HepG2 (cell line): ENCODE data around the gene MICALL2. TPM values are rescaled to one million over a fixed set of nuclear protein-coding genes. Genes with fewer than 3 reads are reported as not detected.

Source experiments
- ATAC-seq: fragments of 200-7000 bp; cut with Tn5 transposase; 3 replicates; pipeline ENCODE4 v1.9.1; 2020; ENCODE audit warnings: mild to moderate bottlenecking, moderate library complexity
- BruUV-seq: library from RNA; stranded (reverse); fragments of 400-500 nt; replicated peaks from 2 replicates; lab custom pipeline; 2021; lab: Mats Ljungman, UMichigan
- CTCF ChIA-PET: fragments of 300-600 bp; formaldehyde crosslinking; extraction: SDS; loops from one replicate; lab custom pipeline; 2021; ENCODE audit warnings: low total read pairs, inconsistent platforms, low intra/inter-chr PET ratio; lab: Yijun Ruan, JAX
- POLR2A ChIA-PET: fragments of 350-600 bp; sonication (Branson Sonifier 250); formaldehyde crosslinking; loops from one replicate; lab custom pipeline; 2020; ENCODE audit warnings: antibody characterized with exemption, inconsistent platforms; lab: Yijun Ruan, JAX
- DNase-seq: peaks from one replicate; pipeline ENCODE4 v3.0.0-alpha.2; 2015; ENCODE audit warnings: low spot score
- FAIRE-seq: peaks from 3 replicates; lab custom pipeline; 2011; peaks lifted over from hg19 to GRCh38; lab: Jason Lieb, UNC
- H2AFZ ChIP-seq: one replicate; pipeline ENCODE4 v1.6.1; 2011; ENCODE audit warnings: low read length, inconsistent platforms
- H3K27ac ChIP-seq: fragments of 300-600 bp; 3 replicates; pipeline ENCODE4 v1.8.0; 2011; ENCODE audit warnings: mixed run types, mild to moderate bottlenecking, mixed read lengths, low read length, inconsistent platforms; ENCODE audit not compliant: insufficient read depth; ENCODE audit errors: extremely low read length
- H3K27me3 ChIP-seq, 2 experiments: fragments of 200-600 bp in 1 of 2; 2 replicates in 1 of 2; 3 replicates in 1 of 2; pipeline versions ENCODE4 v1.6.0 to v1.8.0; 2011; ENCODE audit warnings: low read length in 2 of 2, mild to moderate bottlenecking in 2 of 2, moderate library complexity in 2 of 2, inconsistent platforms in 1 of 2; ENCODE audit not compliant: insufficient read depth in 2 of 2, control insufficient read depth in 1 of 2
- H3K36me3 ChIP-seq, 2 experiments: fragments of 200-600 bp in 1 of 2; replicated peaks in 1 of 2; 2 replicates in 1 of 2; 3 replicates in 1 of 2; pipeline versions ENCODE4 v1.5.1 to v1.8.0; 2011; ENCODE audit warnings: low read length in 2 of 2, inconsistent platforms in 1 of 2; ENCODE audit not compliant: insufficient read depth in 2 of 2, control insufficient read depth in 1 of 2
- H3K4me1 ChIP-seq: 2 replicates; pipeline ENCODE4 v1.5.1; 2012; ENCODE audit warnings: low read length, inconsistent platforms; ENCODE audit not compliant: insufficient read depth
- H3K4me2 ChIP-seq: 2 replicates; pipeline ENCODE4 v1.6.0; 2011; ENCODE audit warnings: low read depth, low read length, inconsistent platforms
- H3K4me3 ChIP-seq, 3 experiments: fragments of 200-600 bp in 1 of 3; sonication (generic), shearing (Covaris generic) in 1 of 3; replicated peaks in 1 of 3; 2 replicates each; pipeline ENCODE4 v1.5.1; 2011 to 2016; ENCODE audit warnings: low read length in 3 of 3, inconsistent platforms in 2 of 3, low read depth in 2 of 3, mild to moderate bottlenecking in 2 of 3, control low read depth in 1 of 3, mixed read lengths in 1 of 3; ENCODE audit not compliant: insufficient read depth in 1 of 3
- H3K79me2 ChIP-seq: one replicate; pipeline ENCODE4 v1.6.1; 2011; ENCODE audit warnings: low read length, inconsistent platforms; ENCODE audit not compliant: insufficient read depth
- H3K9ac ChIP-seq: 2 replicates; pipeline ENCODE4 v1.6.0; 2011; ENCODE audit warnings: mild to moderate bottlenecking, low read depth, low read length, inconsistent platforms; ENCODE audit not compliant: insufficient read depth
- H3K9me3 ChIP-seq: 2 replicates; pipeline ENCODE4 v1.5.1; 2012; ENCODE audit warnings: mild to moderate bottlenecking, low read length
- H4K20me1 ChIP-seq: 2 replicates; pipeline ENCODE4 v1.6.0; 2011; ENCODE audit warnings: inconsistent platforms, mild to moderate bottlenecking, low read length, moderate library complexity; ENCODE audit not compliant: insufficient read depth
- AKAP8 ChIP-seq: sonication (generic); formaldehyde crosslinking; IDR thresholded peaks from 2 replicates; pipeline ENCODE4 v1.5.1; 2020; ENCODE audit warnings: mild to moderate bottlenecking, missing genetic modification reagents
- GATA4 ChIP-seq: sonication (generic); IDR thresholded peaks from 2 replicates; pipeline ENCODE4 v1.6.1; 2016; ENCODE audit warnings: antibody characterized with exemption, low read depth, borderline replicate concordance
- LCORL ChIP-seq, 2 experiments: fragments of 450-650 bp in 1 of 2; sonication (generic) in 1 of 2; formaldehyde crosslinking in 1 of 2; IDR thresholded peaks; 2 replicates each; pipeline versions ENCODE4 v1.5.0 to v1.6.1; 2017 to 2020; ENCODE audit warnings: antibody characterized with exemption in 1 of 2, missing genetic modification reagents in 1 of 2
- MAFK ChIP-seq, 2 experiments: IDR thresholded peaks in 1 of 2; conservative IDR thresholded peaks in 1 of 2; 2 replicates each; pipeline ENCODE4 v1.6.1; 2011; ENCODE audit warnings: improper control_type of control experiment in 2 of 2, low read length in 2 of 2
- PHF5A ChIP-seq: IDR thresholded peaks from one replicate; pipeline ENCODE4 v1.6.1; 2018; ENCODE audit warnings: low read depth, missing genetic modification reagents; ENCODE audit not compliant: unreplicated experiment
- REST ChIP-seq, 2 experiments: IDR thresholded peaks; 2 replicates each; pipeline ENCODE4 v1.6.1; 2011 to 2012; ENCODE audit warnings: low read length in 2 of 2, borderline replicate concordance in 1 of 2, low read depth in 1 of 2, mild to moderate bottlenecking in 1 of 2, moderate library complexity in 1 of 2
- ZNF18 ChIP-seq: sonication (generic); formaldehyde crosslinking; IDR thresholded peaks from 2 replicates; pipeline ENCODE4 v1.8.0; 2022; ENCODE audit warnings: mild to moderate bottlenecking, missing genetic modification reagents; ENCODE audit not compliant: insufficient replicate concordance
- WGBS: methylation state at CpG from one replicate; pipeline ENCODE4 v1.1.6; 2017; ENCODE audit warnings: low lambda C conversion rate; 5-methylcytosine and 5-hydroxymethylcytosine counted together
- in situ Hi-C: cut with HindIII; loops from 2 replicates; pipeline ENCODE4 v1.10.0; 2017; ENCODE audit warnings: low pct_unique_long_range_greater_than_20kb; ENCODE audit not compliant: extremely low pct_ligation_motif_present
- intact Hi-C: fragments of 100-400 bp; cut with micrococcal nuclease; formaldehyde crosslinking; loops from one replicate; pipeline ENCODE4 v1.10.0; 2022; ENCODE audit not compliant: unreplicated experiment
- polyA plus RNA-seq, 8 experiments: library from polyadenylated mRNA; depleted of rRNA in 3 of 8; stranded (reverse) in 7 of 8; unstranded in 1 of 8; fragments of >200 nt; fragmentation: Illumina TruSeq in 4 of 8; extraction: Trizol in 4 of 8; gene quantifications; 2 replicates each; pipeline versions ENCODE4 v1.2.1 to v1.2.3, GENCODE V29; 2011 to 2016; ENCODE audit warnings: low read depth in 4 of 8, missing spikeins in 1 of 8, mixed read lengths in 1 of 8; ENCODE audit not compliant: insufficient read depth in 1 of 8
- total RNA-seq, 5 experiments: library from RNA; depleted of rRNA; stranded (reverse); fragments of >200 nt; fragmentation: Illumina TruSeq; extraction: Trizol; gene quantifications; 2 replicates each; pipeline ENCODE4 v1.2.3, GENCODE V29; 2016; ENCODE audit warnings: low read depth in 1 of 5
- TF ChIP-seq, protein P1 (sequence below): sonication (generic); formaldehyde crosslinking; conservative IDR thresholded peaks from 2 replicates; pipeline ENCODE4 v1.5.0; 2020; ENCODE audit warnings: missing genetic modification reagents
- TF ChIP-seq, protein P2 (sequence below): sonication (generic); formaldehyde crosslinking; IDR thresholded peaks from 2 replicates; pipeline ENCODE4 v1.5.1; 2020; ENCODE audit warnings: mild to moderate bottlenecking, missing genetic modification reagents, moderate library complexity
- TF ChIP-seq, protein P3 (sequence below): sonication (generic); formaldehyde crosslinking; IDR thresholded peaks from 2 replicates; pipeline ENCODE4 v1.4.0; 2020; ENCODE audit warnings: missing genetic modification reagents

Gene MICALL2
- total and polyA plus RNA-seq, 2 of the 13 experiments (the other 11 are each of a cell fraction or from before 2014, with no cell fraction given): 5.8 to 12.4 TPM

DNA sequence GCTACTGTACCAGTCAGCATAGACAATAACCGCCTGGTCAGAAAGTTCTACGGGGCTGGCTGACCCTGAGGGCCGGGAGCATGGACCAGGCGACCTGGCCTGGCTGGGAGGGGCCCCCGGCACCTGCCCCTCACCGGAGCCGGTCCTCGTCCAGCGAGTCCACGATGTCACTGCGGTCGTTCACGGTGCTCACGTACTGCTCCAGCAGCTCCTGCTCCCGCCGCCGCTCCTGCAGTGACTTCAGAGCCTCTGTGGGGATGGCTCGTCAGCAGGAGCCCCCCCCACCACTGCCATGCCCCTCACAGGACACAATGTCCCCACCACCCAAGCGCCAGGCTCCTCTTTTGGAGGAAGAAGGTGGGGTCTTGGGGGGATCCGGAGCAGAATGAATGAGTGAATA lies 22.7 kb downstream of the MICALL2 start:
- FAIRE-seq: no peak
- TF ChIP-seq ZNF18 (CRISPR knock-in tag) (no peak), PHF5A (CRISPR knock-in tag) (no peak), AKAP8 (no peak), LCORL (IDR thresholded peaks at IDR 0.05) (no peak), LCORL (CRISPR knock-in tag; IDR thresholded peaks at IDR 0.05) (no peak), REST (IDR thresholded peaks at IDR 0.05; ENCODE audit: borderline replicate concordance in 1 of 2, low read depth in 1 of 2, low read length in 2 of 2) (no peak), MAFK (conservative IDR thresholded peaks at IDR 0.05 in 1 of 2, IDR thresholded peaks at IDR 0.05 in 1 of 2; ENCODE audit: low read length in 2 of 2) (no peak), GATA4 (no peak)
- TF ChIP-seq, protein P1, sequence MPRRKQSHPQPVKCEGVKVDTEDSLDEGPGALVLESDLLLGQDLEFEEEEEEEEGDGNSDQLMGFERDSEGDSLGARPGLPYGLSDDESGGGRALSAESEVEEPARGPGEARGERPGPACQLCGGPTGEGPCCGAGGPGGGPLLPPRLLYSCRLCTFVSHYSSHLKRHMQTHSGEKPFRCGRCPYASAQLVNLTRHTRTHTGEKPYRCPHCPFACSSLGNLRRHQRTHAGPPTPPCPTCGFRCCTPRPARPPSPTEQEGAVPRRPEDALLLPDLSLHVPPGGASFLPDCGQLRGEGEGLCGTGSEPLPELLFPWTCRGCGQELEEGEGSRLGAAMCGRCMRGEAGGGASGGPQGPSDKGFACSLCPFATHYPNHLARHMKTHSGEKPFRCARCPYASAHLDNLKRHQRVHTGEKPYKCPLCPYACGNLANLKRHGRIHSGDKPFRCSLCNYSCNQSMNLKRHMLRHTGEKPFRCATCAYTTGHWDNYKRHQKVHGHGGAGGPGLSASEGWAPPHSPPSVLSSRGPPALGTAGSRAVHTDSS (CRISPR knock-in tag): no peak
- TF ChIP-seq, protein P2, sequence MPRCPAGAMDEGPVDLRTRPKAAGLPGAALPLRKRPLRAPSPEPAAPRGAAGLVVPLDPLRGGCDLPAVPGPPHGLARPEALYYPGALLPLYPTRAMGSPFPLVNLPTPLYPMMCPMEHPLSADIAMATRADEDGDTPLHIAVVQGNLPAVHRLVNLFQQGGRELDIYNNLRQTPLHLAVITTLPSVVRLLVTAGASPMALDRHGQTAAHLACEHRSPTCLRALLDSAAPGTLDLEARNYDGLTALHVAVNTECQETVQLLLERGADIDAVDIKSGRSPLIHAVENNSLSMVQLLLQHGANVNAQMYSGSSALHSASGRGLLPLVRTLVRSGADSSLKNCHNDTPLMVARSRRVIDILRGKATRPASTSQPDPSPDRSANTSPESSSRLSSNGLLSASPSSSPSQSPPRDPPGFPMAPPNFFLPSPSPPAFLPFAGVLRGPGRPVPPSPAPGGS: no peak
- TF ChIP-seq, protein P3, sequence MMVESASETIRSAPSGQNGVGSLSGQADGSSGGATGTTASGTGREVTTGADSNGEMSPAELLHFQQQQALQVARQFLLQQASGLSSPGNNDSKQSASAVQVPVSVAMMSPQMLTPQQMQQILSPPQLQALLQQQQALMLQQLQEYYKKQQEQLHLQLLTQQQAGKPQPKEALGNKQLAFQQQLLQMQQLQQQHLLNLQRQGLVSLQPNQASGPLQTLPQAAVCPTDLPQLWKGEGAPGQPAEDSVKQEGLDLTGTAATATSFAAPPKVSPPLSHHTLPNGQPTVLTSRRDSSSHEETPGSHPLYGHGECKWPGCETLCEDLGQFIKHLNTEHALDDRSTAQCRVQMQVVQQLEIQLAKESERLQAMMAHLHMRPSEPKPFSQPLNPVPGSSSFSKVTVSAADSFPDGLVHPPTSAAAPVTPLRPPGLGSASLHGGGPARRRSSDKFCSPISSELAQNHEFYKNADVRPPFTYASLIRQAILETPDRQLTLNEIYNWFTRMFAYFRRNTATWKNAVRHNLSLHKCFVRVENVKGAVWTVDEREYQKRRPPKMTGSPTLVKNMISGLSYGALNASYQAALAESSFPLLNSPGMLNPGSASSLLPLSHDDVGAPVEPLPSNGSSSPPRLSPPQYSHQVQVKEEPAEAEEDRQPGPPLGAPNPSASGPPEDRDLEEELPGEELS (CRISPR knock-in tag): no peak
- TF ChIP-seq, all 625 proteins: peak for 0
- H4K20me1 ChIP-seq: no peaks in the 10 kb centered on the region
- ATAC-seq (no peak), DNase-seq (no peak)
- intact Hi-C loops (no loop called here), in situ Hi-C loops (no loop called here)
- ChIA-PET POLR2A (no interaction called here), CTCF (no interaction called here)
- H3K27me3 ChIP-seq: peaks cover 0 to 1% of the 10 kb centered on the region in 2 experiments; a peak in 1 of 5 replicates
- 100% methylated on average over 10 of the region's 20 CpGs for WGBS
- no peak overlapping the region for H3K27ac ChIP-seq
- no peaks in the 10 kb centered on the region for H3K79me2 ChIP-seq
- BruUV-seq: no TSS peak
- H3K4me2 ChIP-seq: no peak overlapping the region
- no peak overlapping the region for H3K9ac ChIP-seq
- peaks cover 13% of the 10 kb centered on the region; the same call in 1 of the 2 replicates for H3K4me1 ChIP-seq
- no peaks in the 10 kb centered on the region; a peak in 1 of 5 replicates for H3K36me3 ChIP-seq
- no peak overlapping the region for H2AFZ ChIP-seq
- no peaks in the 10 kb centered on the region for H3K9me3 ChIP-seq
- H3K4me3 ChIP-seq: no peak overlapping the region
